GM18519 (cell line): ENCODE measurements around the gene SAMD3.
"Not testable (repeated sequence)": the region's sequence is repeated elsewhere in the genome, so short reads cannot be mapped to it uniquely, and the experiment has no call there.

Source experiments
- ATAC-seq: cut with Tn5 transposase; IDR thresholded peaks from one replicate; pipeline ENCODE4 v1.9.1; 2021; ENCODE audit warnings: mild to moderate bottlenecking, moderate library complexity; ENCODE audit not compliant: unreplicated experiment, low FRiP score

The SAMD3 gene

DNA sequence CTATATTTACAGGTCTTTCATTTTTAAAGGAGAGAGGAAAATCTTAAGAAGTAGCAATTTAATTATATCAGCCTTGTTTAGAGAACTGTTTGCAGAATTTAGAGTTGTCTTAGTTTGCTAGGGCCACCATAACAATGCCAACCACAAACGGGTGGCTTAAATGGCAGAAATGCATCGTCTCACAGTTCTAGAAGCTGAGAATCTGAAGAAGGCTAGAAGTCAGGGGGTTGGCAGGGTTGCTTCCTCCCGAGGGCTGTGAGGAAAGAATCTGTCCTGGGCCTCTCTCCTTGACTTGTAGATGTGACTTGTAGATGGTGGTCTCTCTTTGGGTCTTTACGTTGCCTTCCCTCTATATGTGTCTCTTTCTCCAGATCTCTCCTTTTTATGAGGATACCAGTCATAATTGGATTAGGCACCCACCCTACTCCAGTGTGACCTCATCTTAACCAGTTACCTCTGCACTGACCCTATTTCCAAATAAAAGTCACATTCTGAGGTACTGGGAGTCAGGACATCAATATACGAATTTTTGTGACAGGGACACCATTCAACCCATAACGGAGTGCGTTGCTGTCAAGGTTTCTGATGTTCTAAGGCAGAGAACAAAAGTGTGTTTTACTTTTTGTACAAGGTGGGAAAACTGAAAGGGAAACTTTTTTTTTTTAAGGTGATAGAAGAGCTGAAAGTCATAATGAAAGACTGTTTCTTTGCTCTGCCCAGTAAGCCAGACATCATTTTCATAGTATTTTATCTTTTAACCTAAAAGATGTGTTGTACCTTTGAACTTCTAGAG, 84.4 kb downstream of the SAMD3 start:
- ATAC-seq = no peak

DNA sequence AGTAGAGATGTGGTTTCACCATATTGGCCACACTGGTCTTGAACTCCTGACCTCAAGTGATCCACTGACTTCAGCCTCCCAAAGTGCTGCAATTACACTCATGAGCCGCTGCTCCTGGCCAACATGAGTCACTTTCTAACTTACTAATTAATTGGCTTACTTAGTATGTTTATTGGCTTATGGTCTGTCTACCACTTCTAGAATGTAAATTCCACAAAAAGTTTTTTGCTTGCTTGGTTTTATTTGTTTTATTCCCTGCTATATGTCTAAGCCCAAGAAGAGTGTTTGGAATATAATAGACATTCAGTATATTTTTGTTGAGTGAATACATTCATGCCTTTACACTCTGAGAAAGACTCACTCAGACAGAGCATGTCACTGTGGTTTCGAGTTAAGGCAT, 86.0 kb downstream of the SAMD3 start:
- no peak for ATAC-seq

DNA sequence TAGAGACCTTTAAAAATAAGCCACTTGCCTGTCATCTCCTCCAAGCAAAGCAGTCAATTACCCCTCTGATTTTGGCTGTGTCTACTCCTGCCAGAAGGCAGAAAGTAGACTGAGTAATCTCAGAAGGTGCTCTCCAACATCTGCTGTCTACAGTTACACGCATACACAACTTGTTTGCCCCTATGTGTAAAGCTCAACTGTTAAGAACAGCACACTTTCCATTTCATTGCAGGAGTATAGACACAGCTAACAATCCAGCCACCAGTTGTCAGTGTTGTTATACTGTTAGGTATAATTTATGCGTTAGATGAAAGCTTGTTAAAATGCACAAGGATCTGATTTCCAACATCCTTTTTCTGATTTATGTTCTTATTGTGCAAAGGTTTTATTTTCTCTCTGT, 88.2 kb downstream of the SAMD3 start:
- ATAC-seq = no peak

DNA sequence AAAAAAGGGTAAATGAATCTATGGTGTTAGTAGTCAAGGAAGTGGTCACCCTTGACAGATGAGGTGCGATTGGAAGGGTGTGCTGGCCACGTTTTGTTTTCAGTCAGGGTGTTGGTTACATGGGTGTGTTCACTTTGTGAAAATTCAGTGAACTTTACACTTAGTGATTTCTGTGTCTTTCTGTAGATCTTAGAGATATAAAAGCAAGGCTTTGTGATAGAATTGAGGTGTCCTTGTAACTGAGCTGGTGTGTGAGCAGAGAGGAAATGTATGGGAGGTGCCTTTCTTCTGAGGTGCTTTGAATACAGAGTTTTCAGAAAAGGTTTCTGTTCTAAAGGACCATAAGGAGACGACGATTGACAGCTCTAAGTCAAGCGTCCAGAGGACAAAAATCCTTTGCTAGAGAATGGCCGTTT, 90.5 kb downstream of the SAMD3 start:
- peak; percentile 65 for ATAC-seq

DNA sequence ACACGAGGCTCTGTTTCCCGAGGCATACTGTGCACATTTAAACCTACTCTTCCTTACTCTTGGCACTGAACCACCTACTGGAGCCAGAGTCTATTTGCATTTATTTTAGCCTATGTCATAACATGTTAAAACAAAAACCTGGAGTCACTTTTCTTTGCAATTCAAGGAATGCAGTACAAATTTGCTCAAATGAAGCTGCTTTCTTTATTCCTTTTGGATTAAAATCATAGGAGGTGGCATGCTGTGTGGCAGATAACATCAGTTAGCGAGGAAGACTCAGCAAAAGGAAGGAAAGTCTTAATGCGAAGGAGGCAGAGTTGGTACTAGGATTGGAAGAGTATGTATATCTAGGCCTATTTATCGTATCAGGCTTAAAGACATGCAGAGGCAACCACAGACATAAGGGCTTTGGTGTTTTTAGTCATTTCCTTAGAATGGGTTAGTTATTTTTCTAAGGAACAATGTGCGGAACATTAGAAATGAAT, 92.9 kb downstream of the SAMD3 start:
- ATAC-seq = no peak

DNA sequence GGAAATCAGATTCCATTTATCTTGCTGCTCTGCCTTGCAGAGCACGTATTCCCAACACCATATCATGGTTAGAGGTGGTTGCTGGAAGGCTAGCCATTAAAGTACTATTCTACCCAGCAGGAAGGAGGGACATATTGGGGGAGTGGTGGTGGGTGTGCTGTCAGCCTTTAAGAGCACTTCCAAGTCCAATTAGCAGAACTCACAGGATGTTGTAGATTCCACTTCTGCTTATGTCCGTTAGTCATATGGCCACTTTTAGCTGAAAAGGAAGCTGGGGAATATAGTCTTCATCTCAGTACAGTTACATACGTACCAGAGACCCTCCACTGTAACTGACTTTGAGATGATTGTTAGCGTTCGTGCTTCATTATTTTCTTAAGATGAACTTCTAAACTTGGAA, 94.4 kb downstream of the SAMD3 start:
- no peak for ATAC-seq

DNA sequence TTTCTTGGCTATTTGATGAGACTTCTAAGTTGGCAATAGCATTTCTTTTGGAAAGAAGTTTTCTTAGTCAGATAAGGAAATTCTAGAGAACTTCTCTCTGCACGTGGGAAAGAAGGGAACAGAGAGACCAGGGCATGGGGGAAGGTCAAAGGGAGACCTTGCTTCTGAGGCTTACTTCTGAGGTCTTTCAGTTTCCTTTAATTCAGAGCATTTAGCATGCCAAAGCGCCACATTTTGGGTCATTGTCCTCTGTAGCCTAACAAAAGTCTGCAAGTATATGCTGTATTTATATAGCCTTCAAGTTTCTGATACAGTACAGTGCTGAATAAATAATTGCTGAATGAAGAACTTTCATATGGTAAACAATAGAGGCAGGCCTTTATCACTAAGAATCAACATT, 95.6 kb downstream of the SAMD3 start:
- no peak for ATAC-seq

DNA sequence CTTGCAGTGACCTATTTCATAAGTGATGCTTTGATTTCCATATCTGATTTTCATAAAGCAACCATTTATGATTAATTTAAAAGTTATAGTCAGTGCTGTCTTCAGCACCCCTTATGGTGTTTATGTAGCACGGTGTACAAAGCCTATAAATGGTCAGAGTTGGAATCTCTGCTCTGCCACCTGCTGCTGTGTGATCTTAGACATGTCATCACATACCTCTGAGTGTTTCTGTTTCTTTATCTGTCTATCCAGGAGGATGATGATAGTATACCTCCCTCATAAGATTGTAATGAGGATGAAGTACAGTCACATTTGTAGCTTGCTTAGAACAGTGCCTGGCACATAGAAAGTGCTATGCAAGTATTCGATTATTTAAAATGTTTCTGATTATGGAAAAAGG, 100.5 kb downstream of the SAMD3 start:
- no peak for ATAC-seq

DNA sequence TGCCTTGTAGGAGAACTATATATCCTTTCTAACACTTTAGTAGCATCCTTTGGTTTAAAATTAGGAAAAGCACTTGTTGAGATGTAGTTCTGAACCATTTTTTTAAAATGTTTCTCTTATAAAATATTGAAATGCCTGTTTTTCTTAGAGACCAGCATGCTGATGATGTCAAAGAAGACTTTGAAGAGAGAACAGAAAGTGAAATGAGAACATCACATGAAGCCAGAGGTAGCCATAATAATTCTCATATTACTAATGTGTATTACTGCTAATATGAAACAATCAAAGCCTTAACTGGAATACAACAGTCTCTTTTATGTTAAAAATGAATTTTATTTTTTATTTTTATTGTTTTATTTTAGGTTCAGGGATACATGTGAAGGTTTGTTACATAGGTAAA, 102.0 kb downstream of the SAMD3 start:
- no peak for ATAC-seq

DNA sequence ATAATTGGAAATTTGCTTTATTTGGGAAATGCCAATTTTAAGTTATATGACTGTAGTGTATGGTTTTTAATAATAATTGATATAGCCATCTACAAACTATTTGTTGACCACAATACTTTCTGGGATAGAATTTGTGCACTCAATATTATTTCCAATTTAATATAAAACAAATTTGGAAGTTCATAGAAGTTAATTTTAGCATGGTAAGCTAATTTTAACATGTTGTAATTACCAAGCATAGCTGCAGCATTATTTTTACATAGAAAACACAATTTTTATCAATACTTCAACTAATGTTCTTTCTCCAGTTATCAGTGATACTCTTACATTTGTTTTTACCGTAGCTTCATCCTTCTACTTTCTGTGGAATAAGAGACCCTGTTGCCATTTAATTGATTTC, 103.5 kb downstream of the SAMD3 start:
- no peak for ATAC-seq

DNA sequence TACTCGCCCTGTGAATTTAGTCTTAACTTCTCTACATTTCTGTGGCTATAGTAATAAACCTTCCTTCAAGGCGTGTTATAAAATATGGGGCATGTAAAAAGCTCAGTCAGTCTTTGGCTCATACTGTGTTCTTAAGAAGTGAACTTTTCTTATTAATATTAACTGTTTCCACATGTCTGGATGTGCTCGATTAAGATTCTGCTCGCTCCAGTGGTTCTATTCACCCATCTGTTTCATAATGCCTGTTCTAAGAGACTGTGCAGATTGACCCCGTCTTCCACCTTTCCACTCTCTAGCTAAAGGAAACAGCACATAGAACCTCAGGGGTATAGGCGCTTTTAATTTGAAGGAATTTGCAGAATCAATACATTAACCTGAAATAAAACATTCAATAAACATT, 104.5 kb downstream of the SAMD3 start:
- ATAC-seq = no peak

DNA sequence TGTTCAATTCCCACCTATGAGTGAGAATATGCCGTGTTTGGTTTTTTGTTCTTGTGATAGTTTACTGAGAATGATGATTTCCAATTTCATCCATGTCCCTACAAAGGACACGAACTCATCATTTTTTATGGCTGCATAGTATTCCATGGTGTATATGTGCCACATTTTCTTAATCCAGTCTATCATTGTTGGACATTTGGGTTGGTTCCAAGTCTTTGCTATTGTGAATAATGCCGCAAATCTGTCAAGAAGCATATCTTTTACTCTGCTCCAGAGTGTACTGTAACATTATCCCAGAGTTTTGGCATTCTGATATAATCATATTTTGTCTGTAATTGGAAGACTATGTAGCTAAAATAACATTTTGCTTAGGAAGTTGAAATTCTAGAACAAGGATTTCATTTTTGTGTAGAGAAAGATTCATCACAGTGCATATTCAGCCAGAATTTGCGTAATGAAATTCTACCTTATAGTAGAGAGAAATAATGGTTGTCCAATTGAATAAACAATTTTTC, 105.5 kb downstream of the SAMD3 start:
- ATAC-seq = not testable (repeated sequence)

DNA sequence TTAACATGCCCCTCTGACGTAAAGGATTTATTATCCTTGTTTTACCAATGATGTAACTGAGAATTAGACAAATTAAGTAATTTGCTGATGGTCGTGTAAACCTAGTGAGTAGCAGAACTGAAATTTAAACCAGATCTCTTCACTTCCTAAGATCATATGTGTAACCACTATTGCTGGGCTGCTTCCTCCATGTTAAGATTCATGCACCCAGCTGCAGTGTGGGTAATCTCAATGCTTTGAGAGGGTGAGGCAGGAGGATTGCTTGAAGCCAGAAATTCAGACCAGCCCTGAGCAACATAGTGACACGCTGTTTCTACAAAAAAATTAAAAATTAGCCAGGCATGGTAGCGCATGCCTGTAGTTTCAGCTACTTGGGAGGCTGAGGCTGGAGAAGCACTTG, 106.5 kb downstream of the SAMD3 start:
- peak; percentile 36 for ATAC-seq

DNA sequence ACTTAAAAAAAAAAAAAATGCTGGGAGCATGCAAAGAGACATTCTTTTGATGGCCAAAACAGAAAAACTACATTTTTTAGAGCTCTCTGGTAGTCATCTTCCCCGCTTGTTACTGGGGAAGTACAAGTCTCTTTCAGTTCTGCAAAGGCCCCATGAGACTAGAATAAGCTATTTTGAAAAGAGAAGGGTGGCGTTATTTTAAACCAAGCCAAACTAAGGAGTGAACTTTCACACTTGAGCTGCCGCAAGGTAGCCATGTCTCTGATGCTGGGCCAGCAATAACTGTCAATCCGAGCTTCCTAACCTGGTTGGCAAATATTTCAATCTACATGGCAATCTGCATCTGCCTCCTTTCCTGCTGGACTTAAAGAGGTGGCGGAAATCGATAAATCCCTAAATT, 107.7 kb downstream of the SAMD3 start:
- peak; percentile 85 for ATAC-seq

DNA sequence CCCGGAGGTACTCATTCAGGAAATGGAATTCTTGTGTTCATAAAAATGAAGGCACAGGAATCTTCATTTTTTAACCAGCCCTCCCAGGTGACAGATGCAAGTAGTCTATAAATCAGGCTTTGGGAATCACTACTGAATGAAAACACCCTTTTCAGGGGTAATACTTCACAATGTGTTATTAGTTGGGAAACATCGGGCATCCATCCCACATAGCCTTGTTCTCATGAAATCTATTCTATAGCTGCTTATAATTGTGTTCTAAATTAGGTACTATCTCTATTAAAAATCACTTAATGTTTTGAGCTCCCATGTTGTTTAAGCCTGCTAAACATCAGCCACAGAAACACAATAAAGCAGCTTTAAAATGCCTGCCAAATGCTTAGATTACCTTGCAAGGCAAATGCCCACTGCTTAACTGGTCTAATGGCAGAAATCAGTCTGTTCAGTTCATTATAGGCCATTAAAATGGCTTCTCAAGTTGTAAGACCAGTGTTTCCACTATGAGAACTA, 109.5 kb downstream of the SAMD3 start:
- ATAC-seq = no peak

DNA sequence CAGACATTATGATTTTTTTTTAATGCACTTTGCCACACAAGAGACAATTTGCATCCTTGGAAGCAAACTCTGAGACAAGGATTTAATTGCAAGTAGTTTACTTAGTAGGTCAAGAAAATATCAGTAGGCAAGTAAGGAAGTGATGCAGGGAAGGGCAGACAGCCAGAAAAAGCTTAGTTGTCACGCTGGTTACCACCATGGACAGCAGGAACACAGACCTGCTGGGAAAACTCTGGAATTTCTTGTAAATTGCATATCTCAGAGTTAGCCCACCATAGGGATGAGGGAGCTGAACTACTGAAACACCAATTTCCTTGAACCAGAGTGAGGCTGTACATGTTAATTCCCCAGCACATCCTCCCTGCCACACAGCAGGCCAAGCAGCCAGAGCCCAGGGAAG, 111.7 kb downstream of the SAMD3 start:
- ATAC-seq = no peak

DNA sequence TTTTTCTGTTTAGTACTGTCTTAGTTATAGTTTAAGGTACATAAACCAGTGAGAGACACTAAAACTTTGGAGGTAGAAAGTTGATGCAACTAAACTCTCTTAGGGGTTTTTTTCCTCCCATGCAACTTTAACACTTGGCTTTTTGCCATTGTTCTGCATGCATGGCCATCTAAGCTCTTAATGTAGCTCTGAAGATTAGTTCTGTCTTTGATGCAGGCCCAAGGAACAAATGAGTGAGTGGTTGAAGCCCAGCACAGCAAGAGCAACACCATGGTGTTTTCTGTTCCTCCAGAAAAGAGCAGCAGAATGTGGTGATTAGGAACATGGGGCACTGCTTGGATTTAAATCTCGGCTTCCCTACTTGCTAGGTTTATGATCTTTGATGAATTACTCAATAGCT, 115.0 kb downstream of the SAMD3 start:
- ATAC-seq = no peak

DNA sequence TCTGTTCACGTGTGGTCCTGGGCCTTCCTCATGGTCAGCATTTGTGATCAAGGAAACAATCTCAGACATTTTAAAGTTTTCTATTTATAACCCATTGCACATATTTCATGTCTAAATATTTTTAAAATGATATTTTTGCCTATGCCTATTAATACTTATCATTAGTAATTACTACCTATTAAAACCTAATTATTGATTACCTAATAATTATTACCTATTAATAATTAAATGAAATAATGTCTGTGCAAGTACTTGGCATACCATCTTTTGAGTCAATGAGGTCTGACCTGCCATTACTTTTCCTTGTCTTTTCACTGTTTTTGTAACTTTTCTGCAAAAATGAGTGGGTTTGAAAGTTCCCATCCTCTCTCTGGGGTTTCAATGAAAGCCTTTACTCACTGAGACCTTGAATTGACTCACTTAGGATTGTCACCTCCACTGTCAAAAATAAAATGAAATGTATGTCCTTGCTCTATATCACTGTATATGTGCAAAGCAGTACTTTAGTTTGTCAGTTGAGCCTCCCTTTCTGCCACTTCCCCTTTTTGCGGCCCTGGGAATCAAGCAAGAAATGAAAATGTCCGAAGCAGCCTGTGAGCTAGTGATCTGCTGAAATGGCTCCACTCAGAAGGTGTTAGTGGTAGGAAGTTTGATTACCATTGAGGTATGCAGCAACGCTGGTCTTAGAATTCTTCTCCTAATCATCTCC, 116.6 kb downstream of the SAMD3 start:
- ATAC-seq = peak; percentile 79

DNA sequence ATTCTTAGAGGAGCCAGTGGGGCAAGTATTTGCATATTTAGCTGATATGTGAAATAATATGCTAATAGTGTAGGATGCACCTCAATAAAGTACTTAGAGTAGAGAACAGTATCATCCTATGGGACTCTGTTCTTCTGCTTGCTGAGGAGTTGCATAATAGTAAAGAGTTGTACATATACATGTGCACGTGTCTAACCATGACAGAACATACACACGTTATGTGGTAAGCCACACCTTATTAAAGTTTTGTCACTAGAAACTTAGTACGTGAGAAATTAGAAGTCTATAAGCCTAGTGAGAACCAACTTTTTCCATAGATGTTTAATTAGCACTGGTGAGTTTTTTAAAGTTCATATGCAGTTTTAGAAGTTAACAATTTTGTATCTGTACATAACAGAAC, 123.6 kb downstream of the SAMD3 start:
- ATAC-seq = no peak

DNA sequence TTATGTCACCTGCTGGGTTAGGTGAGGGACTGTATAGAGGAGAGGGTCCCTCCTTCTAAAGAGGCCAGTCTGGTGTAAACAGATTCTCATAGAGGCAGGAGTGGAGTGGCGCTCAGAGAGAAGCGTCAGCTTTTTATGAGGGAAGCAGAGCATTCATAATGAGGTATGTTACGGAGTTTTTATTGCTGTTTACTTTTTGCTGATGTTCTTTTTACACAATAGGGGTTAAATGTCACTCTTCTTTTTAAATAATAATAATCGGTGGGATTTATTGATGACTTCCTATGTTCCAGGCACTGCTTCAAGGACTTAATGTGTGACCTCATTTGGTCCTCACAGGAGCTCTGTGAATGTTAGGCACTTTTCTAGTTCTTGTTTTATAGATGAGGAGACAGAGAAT, 124.4 kb downstream of the SAMD3 start:
- no peak for ATAC-seq
